ENCODE measurements around the gene KIAA1217.
A peak's percentile ranks its signal among the peaks of the same experiment; 100 is the strongest.

Gene KIAA1217

DNA sequence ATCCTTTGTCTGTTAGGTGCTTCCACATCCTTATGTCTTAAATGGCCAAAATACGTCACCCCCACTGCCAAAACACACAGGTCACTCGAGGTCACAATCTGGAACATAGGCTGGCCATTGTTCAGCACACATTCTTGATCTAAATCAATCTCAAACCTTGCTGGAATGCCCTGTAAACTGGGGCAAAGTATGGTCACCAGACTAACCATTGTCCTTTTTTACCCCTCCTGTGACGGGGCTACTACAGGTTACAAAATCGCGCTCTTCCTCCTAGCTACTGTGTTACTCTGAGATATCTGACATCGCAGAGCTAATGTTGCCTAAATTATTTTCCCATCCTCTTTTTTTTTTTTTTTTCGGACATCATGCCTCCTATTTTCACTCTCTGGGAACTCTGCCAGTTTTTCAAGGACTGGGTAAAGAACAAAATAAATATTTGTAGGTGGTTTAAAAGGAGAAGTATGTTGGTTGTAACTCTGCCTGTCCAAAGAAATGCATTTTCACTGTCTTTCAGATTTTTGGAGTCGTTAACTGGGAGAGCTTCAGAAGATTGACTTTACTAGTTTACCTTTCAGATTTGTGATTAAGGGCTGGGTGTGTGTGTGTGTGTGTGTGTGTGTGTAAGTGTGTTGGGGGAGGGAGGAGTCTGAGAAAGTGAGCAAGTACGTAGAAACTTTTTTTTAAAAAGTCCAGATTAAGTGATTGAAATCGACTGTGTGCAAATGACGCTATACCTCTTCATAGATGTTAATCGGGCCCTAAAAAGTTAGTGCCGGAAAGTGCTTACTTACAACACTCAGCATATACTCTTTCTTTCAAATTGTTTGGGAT, 942 bp upstream of the KIAA1217 start:
- TF ChIP-seq, protein P1, sequence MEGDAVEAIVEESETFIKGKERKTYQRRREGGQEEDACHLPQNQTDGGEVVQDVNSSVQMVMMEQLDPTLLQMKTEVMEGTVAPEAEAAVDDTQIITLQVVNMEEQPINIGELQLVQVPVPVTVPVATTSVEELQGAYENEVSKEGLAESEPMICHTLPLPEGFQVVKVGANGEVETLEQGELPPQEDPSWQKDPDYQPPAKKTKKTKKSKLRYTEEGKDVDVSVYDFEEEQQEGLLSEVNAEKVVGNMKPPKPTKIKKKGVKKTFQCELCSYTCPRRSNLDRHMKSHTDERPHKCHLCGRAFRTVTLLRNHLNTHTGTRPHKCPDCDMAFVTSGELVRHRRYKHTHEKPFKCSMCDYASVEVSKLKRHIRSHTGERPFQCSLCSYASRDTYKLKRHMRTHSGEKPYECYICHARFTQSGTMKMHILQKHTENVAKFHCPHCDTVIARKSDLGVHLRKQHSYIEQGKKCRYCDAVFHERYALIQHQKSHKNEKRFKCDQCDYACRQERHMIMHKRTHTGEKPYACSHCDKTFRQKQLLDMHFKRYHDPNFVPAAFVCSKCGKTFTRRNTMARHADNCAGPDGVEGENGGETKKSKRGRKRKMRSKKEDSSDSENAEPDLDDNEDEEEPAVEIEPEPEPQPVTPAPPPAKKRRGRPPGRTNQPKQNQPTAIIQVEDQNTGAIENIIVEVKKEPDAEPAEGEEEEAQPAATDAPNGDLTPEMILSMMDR (conservative IDR thresholded peaks at IDR 0.05; ENCODE audit: control insufficient read depth, insufficient read depth, low read depth, low read length), result no peak
- peak; percentile 54 for DNase-seq (ENCODE audit: low read depth)
- no peak overlapping the region for H3K4me3 ChIP-seq (ENCODE audit: control insufficient read depth, low read depth, low read length)

DNA sequence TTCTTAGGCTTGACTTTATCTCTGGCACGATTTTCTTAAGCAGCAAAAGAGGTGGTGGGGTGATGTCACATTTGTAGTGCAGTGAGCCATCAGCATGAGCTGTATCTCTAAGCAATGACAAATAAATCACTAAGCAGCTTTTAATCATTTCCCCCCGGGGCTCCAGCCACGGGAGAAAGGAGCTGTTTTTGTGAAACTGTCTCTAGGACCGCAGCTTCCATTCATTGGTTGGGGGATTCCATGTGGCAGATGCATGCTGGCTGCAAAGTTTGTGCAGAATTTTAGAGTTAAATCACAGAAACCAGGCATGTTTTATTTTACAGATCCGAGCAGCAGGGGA, 464 bp downstream of the KIAA1217 start:
- peak overlapping the region; percentile 49 for H3K4me3 ChIP-seq (ENCODE audit: control insufficient read depth, low read depth, low read length)
- TF ChIP-seq, protein P1 (conservative IDR thresholded peaks at IDR 0.05; ENCODE audit: control insufficient read depth, insufficient read depth, low read depth, low read length), result no peak
- DNase-seq (ENCODE audit: low read depth), result peak; percentile 81

DNA sequence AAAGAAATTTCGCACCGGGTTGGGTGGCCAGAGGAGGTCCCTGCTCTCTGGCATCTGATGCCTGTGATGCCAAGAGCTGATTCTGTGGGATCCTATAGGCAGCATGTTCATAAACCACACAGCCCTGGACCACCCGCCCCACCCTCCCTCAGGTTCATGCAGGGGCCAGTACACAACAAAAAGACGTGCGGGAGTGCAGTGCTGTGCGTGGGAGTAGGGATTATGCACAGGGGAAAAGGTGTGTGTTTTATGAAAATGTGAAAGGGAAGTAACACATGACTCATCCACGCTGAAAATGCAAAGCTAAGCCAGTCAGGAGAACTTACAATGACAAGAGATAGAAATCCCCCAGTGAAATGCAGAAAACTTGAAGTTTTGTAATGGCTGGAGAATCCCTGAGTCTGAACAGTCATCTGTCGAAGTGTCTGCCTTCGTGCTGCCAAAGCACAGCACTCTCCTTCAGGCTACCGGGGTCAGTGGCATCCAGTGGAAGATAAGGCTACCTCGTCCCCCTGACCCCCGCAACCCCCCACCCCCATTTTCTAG, 1.1 kb downstream of the KIAA1217 start:
- TF ChIP-seq, protein P1 (conservative IDR thresholded peaks at IDR 0.05; ENCODE audit: control insufficient read depth, insufficient read depth, low read depth, low read length), result no peak
- H3K4me3 ChIP-seq (ENCODE audit: control insufficient read depth, low read depth, low read length), result peak overlapping the region; percentile 49
- DNase-seq (ENCODE audit: low read depth), result peak; percentile 86

DNA sequence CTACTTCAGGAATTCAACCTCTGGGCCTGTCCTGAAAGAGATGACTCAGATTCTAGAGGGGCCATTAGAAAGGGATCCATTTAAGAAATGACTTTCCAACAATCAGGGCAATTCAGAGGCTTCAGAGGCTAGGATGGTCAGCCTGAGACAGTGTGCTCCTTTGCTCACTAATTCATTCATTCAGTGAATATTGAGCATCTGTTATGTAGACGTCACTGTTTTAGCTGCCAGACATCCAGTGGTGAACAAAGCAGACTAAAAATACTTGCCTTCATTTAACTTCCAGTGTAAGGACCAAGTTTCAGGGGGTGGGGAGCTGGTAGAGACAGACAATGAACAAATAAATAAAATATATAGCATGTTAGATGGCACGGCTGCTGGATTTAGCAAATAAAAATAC, 1.6 kb downstream of the KIAA1217 start:
- DNase-seq (ENCODE audit: low read depth), result peak; percentile 34
- no peak overlapping the region for H3K4me3 ChIP-seq (ENCODE audit: control insufficient read depth, low read depth, low read length)
- TF ChIP-seq, protein P1 (conservative IDR thresholded peaks at IDR 0.05; ENCODE audit: control insufficient read depth, insufficient read depth, low read depth, low read length), result no peak

DNA sequence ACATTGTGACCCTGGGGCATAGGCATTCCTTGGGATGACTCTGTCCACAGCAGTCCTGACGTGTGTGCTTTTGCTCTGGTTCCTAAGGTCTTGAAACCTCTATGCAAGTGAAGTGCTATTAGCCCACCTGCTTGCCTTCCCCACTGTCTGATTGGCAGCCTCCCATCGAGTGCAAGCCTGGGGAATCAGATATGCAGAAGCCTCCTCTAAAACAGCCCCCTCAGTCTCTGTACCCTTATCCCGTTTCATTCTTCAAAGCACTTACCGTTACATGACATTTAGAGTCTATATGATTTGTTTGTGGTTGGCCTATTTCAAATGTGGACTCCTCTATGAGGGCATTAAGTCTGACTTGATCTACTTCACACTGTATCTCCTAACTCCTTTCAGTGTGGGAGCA, 4.3 kb downstream of the KIAA1217 start:
- TF ChIP-seq, protein P1 (conservative IDR thresholded peaks at IDR 0.05; ENCODE audit: control insufficient read depth, insufficient read depth, low read depth, low read length), result no peak
- no peak for DNase-seq (ENCODE audit: low read depth)
- no peak overlapping the region for H3K4me3 ChIP-seq (ENCODE audit: control insufficient read depth, low read depth, low read length)

DNA sequence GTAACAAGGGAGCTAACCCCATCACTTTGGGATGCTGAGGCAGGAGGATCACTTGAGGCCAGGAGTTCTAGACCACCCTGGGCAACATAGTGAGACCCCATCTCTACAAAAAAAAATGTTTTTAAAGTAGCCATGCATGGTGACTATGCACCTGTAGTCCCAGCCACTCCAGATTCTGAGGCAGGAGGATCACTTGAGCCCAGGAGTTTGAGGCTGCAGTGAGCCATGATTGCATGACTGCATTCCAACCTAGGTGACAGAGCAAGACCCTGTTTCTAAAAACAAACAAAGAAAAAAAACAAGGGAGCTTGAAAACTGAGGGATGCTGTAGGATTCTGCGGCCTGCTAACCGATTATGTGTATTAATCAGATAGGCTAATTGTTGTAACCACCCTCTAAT, 4.9 kb downstream of the KIAA1217 start:
- H3K4me3 ChIP-seq (ENCODE audit: control insufficient read depth, low read depth, low read length), result no peak overlapping the region
- TF ChIP-seq, protein P1 (conservative IDR thresholded peaks at IDR 0.05; ENCODE audit: control insufficient read depth, insufficient read depth, low read depth, low read length), result no peak
- DNase-seq (ENCODE audit: low read depth), result no peak
